Thyroid gland (tissue), 4 donors: ENCODE measurements around the gene STIL.
A peak's percentile ranks its signal among the peaks of the same experiment; 100 is the strongest.

Experiments
- CTCF ChIP-seq, 6 experiments: fragments of 200-600 bp in 3 of 6; fragments of 450-650 bp in 3 of 6; sonication (generic) in 3 of 6; IDR thresholded peaks; one replicate each; pipeline ENCODE4 v1.5.1; 2016 to 2019; ENCODE audit warnings: antibody characterized with exemption in 6 of 6, mild to moderate bottlenecking in 2 of 6, inconsistent platforms in 1 of 6, moderate library complexity in 1 of 6
- POLR2A ChIP-seq, 2 donors: fragments of 450-650 bp; IDR thresholded peaks; one replicate each; pipeline ENCODE4 v1.6.1; 2017; ENCODE audit warnings: antibody characterized with exemption in 2 of 2, mild to moderate bottlenecking in 2 of 2, moderate library complexity in 1 of 2

GRCh38 chr1:47211796-47212269, 102.1 kb downstream of the STIL start:
- TF ChIP-seq POLR2A (IDR thresholded peaks at IDR 0.05) (peak in 1 of 2 donors; percentile 16), CTCF (IDR thresholded peaks at IDR 0.05) (no peak)
